ENCODE data around the gene DMRT2.

DNA sequence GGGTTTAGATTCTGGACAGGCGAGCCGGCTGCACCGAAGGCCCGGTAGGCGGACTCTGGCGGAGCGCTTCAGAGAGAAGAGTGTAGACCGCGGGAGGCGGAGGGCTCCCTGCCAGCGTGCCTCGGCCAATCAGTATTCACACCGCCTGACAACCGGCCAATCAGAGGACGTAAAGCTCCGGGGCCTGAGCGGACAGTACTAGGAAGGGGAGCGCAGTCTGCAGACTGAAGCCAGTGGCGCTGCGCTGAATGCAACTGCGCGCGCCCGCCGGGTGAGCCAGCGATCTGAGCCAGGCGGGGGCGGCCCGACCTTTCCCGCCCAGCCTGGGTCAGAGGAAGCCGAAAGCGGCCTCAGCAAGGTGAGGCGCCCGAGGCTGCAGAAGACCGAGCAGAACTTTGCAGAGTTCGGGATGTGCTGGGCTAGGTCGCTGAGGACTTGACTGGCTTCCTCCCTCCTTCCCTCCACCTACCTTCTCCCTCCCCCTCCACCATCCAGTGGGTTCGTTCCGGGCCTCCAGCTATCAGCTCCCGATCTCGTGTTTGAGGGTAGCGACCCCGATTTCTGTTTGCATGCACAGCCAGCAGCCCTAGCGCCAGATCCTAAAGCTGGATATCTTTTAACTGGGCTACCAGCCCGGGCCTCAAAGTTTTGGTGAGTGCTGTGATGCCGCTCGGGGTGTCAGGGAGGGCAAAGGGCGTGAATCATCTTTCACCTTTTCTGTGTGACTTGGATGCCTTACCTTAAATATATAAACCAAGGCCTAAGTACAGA, at the start of gene DMRT2:
- TF ChIP-seq, protein P1, sequence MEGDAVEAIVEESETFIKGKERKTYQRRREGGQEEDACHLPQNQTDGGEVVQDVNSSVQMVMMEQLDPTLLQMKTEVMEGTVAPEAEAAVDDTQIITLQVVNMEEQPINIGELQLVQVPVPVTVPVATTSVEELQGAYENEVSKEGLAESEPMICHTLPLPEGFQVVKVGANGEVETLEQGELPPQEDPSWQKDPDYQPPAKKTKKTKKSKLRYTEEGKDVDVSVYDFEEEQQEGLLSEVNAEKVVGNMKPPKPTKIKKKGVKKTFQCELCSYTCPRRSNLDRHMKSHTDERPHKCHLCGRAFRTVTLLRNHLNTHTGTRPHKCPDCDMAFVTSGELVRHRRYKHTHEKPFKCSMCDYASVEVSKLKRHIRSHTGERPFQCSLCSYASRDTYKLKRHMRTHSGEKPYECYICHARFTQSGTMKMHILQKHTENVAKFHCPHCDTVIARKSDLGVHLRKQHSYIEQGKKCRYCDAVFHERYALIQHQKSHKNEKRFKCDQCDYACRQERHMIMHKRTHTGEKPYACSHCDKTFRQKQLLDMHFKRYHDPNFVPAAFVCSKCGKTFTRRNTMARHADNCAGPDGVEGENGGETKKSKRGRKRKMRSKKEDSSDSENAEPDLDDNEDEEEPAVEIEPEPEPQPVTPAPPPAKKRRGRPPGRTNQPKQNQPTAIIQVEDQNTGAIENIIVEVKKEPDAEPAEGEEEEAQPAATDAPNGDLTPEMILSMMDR (conservative IDR thresholded peaks at IDR 0.05): 0 out of 2 replicates have a peak, but pooled peaks have one; percentile 7
- no peak for TF ChIP-seq ZFX (IDR thresholded peaks at IDR 0.05)
